ENCODE data around the gene OR51G1. TPM values are rescaled to one million over a fixed set of nuclear protein-coding genes. Genes with fewer than 3 reads are reported as not detected.
"Not testable (repeated sequence)": the region's sequence is repeated elsewhere in the genome, so short reads cannot be mapped to it uniquely, and the experiment has no call there.

The OR51G1 gene, protein sequence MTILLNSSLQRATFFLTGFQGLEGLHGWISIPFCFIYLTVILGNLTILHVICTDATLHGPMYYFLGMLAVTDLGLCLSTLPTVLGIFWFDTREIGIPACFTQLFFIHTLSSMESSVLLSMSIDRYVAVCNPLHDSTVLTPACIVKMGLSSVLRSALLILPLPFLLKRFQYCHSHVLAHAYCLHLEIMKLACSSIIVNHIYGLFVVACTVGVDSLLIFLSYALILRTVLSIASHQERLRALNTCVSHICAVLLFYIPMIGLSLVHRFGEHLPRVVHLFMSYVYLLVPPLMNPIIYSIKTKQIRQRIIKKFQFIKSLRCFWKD
- not detected for total RNA-seq

DNA sequence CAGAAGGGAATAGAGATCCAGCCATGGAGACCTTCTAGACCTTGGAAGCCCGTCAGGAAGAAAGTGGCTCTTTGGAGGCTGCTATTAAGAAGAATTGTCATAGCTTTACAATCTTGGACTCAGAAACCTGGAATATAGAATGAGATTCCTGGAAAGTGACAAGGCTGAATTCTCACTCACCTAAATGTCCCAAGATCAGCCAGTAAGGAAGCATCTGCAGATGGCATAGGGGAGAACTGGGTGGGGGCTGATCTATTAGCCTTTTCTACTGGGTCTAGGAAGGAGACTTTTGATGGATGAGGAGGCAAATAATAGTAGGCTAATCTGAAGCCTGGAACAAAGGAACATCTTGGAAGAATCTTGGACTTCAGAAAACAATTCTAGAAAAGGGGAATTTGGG lies at the start of gene OR51G1:
Gene OR51G1 (minus strand): TSS at position 101 of the 400 bp plus-strand sequence. CDS start 0 bp downstream, at position 101.
- ATAC-seq (no peak), DNase-seq (ENCODE audit: low spot score) (no peak)

DNA sequence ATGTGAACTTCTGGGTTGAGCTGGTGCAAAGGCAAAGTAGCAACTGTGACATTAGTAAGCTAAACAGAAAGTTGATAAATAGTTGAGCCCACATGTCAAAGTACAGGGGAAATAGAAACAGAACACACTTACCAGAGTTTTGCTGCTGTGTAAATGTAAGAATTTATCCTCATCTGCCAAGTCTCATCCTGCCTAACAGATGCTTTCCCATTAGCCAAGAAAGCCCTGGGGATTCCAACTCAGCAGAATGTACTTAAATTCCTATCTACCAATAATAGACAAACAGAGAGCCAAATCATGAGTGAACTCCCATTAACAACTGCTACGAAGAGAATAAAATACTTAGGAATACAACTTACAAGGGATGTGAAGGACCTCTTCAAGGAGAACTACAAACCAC lies 38.7 kb upstream of the OR51G1 start:
- DNase-seq (ENCODE audit: low spot score) (no peak), ATAC-seq (no peak)

DNA sequence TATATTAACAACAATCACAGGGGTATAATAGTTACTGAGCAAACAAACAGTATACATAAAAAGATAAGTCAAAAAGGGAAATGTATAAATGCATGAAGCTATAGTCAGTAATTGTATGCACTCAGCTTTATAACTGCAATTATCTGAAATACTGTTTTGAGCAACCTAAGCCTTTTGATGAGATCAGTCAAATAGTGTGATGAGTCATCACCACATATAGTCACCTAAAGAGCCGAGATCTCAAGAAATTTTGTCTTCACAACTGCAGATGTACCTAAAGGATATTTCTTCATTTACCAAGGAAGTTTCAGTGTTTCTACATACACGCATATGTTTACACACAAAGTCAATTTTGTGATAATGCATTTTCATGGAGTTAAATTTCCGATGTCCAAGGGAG lies 36.7 kb upstream of the OR51G1 start:
- ATAC-seq (no peak), DNase-seq (ENCODE audit: low spot score) (no peak)

GRCh38 chr11:4957396-4957795 lies 33.3 kb upstream of the OR51G1 start:
- no peak for DNase-seq (ENCODE audit: low spot score)
- ATAC-seq = no peak

- ATAC-seq; DNase-seq (ENCODE audit: low spot score): not testable (repeated sequence)
Measured at GRCh38 chr11:4955613-4956012, 31.5 kb upstream of the OR51G1 start, which contains the start of gene OR51A2. TSS of gene OR51A2 (minus strand) at chr11:4955713. CDS start at chr11:4955713, 0 bp downstream.

GRCh38 chr11:4947505-4947904 lies 23.4 kb upstream of the OR51G1 start, which contains the start of gene OR51A4:
TSS of gene OR51A4 (minus strand) at chr11:4947605. CDS start at chr11:4947100, 505 bp downstream.
- ATAC-seq (no peak), DNase-seq (ENCODE audit: low spot score) (no peak)

GRCh38 chr11:4936745-4937144 lies 12.6 kb upstream of the OR51G1 start:
- ATAC-seq (no peak), DNase-seq (ENCODE audit: low spot score) (no peak)

GRCh38 chr11:4932751-4933150 lies 8.6 kb upstream of the OR51G1 start:
- DNase-seq (ENCODE audit: low spot score) (no peak), ATAC-seq (no peak)

- DNase-seq (ENCODE audit: low spot score) = no peak
- no peak for ATAC-seq
Measured at GRCh38 chr11:4926608-4927007, 2.5 kb upstream of the OR51G1 start.

DNA sequence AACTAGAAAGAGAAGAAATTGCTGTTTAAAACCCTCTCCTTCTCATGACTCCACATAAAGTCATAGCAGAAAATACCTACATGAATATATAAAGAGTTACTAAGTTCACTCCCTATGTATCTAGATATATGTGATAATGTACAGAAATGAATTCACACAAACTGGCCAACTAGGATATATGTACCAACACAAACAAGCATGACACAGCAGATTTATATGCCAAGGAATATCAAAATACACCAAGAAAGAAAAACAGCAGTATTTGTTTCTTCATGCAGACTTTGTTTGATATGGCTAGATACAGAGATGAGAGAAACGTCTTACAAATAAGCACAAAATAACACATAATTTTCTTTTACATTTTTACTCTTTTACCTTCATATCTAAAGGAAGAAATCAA lies 1.8 kb downstream of the OR51G1 start:
- DNase-seq (ENCODE audit: low spot score) (no peak), ATAC-seq (no peak)

- ATAC-seq (no peak), DNase-seq (ENCODE audit: low spot score) (no peak)
Measured at GRCh38 chr11:4921796-4922195, 2.3 kb downstream of the OR51G1 start.

- DNase-seq (ENCODE audit: low spot score) (no peak), ATAC-seq (no peak)
Measured at GRCh38 chr11:4919250-4919649, 4.9 kb downstream of the OR51G1 start, which contains the start of gene OR51G2. TSS of gene OR51G2 (minus strand) at chr11:4919350. CDS start at chr11:4915663, 3,687 bp downstream.

GRCh38 chr11:4916581-4916980 lies 7.6 kb downstream of the OR51G1 start:
- no peak for DNase-seq (ENCODE audit: low spot score)
- ATAC-seq = no peak

- ATAC-seq = no peak
- no peak for DNase-seq (ENCODE audit: low spot score)
Measured at GRCh38 chr11:4903484-4903883, 20.7 kb downstream of the OR51G1 start, which contains the start of gene OR51A7. TSS of gene OR51A7 (plus strand) at chr11:4903783. CDS start at chr11:4907370, 3,587 bp downstream.

DNA sequence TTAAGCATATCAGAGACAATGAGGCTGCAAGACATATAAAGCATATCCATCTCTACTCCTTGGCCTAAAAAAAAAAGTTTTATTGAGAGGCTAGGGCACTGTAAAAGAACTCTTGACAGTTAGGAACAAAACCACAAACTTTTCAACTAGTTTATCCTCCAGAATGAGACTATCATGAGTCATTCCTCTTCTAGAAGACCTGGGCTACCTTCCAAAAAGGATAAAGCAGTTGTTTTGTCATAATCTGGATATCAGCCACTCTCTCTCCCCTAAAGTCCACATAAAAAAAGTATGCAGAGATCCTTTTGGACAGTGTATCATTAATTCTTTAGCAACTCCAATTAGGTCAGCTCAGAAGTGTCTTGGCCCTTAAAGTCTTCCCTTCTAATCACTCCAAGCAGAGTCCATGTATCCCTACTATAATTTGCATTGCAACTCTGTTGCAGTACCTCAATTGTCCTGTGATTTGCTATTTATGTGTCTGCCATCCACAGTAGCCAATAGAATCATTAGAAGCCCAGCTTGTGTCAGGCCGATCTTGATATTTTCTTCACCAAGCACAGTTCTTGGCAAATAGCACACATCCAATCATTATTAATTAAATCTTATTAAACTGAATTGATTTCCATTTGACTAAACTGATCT lies 32.0 kb downstream of the OR51G1 start:
- DNase-seq (ENCODE audit: low spot score) = no peak
- no peak for ATAC-seq

- no peak for DNase-seq (ENCODE audit: low spot score)
- no peak for ATAC-seq
Measured at GRCh38 chr11:4890279-4890678, 33.9 kb downstream of the OR51G1 start.

DNA sequence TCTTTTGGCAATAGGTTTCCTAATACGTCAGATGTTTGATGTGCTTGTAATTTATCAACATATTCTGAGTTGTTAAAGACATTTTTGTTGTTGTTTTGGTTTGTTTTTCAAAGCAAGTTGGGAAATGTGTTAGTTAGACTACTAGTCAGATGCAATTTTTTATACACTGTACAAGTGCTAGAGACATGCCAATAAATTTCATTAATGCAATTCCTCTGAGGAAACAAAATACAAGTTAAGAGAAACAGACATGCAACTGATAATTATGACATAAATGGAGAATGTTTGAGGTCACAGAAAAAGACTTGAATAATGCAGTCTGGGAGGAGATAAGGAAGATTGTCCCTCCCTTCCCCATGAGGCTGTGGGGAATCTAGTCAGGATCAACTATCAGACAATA lies 36.5 kb downstream of the OR51G1 start:
- DNase-seq (ENCODE audit: low spot score) (no peak), ATAC-seq (no peak)

GRCh38 chr11:4886186-4886585 lies 38.0 kb downstream of the OR51G1 start:
- ATAC-seq = no peak

GRCh38 chr11:4884361-4884760 lies 39.8 kb downstream of the OR51G1 start:
- DNase-seq (ENCODE audit: low spot score) = no peak
- ATAC-seq = no peak

More at GRCh38 chr11:4886186-4886585, 38.0 kb downstream of the OR51G1 start:
- no peak for DNase-seq (ENCODE audit: low spot score)

DNA sequence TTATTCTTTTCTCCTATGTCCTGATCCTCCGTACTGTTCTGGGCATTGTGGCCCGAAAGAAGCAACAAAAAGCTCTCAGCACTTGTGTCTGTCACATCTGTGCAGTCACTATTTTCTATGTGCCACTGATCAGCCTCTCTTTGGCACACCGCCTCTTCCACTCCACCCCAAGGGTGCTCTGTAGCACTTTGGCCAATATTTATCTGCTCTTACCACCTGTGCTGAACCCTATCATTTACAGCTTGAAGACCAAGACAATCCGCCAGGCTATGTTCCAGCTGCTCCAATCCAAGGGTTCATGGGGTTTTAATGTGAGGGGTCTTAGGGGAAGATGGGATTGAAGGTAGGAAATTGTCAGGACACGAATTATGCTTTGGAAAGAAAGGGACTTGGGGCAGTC lies 41.6 kb downstream of the OR51G1 start:
- ATAC-seq = no peak
- no peak for DNase-seq (ENCODE audit: low spot score)

DNA sequence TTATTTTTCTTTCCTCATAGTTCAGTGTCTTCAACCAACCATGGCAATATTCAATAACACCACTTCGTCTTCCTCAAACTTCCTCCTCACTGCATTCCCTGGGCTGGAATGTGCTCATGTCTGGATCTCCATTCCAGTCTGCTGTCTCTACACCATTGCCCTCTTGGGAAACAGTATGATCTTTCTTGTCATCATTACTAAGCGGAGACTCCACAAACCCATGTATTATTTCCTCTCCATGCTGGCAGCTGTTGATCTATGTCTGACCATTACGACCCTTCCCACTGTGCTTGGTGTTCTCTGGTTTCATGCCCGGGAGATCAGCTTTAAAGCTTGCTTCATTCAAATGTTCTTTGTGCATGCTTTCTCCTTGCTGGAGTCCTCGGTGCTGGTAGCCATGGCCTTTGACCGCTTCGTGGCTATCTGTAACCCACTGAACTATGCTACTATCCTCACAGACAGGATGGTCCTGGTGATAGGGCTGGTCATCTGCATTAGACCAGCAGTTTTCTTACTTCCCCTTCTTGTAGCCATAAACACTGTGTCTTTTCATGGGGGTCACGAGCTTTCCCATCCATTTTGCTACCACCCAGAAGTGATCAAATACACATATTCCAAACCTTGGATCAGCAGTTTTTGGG lies 42.2 kb downstream of the OR51G1 start, which contains the start of gene OR51T1:
Gene OR51T1 (plus strand): TSS at position 41 of the 641 bp plus-strand sequence. CDS start 0 bp downstream, at position 41.
- DNase-seq (ENCODE audit: low spot score) = no peak
- ATAC-seq = no peak

Data from left lobe of liver (tissue), 2 donors.